Neural cell (in vitro differentiated cells): ENCODE measurements around the gene PTPRG.

Experiments used
- EZH2 ChIP-seq: fragments of 200-600, 300-800 bp; shearing (Covaris generic), sonication (generic); IDR thresholded peaks from 2 replicates; pipeline ENCODE4 v1.6.1; 2014; ENCODE audit warnings: antibody characterized with exemption, low read length, borderline replicate concordance, mild to moderate bottlenecking; ENCODE audit not compliant: insufficient read depth, poor library complexity, severe bottlenecking
- POLR2AphosphoS5 ChIP-seq: IDR thresholded peaks from 2 replicates; pipeline ENCODE4 v1.6.1; 2012
- TF ChIP-seq, protein P1 (sequence below): IDR thresholded peaks from 2 replicates; pipeline ENCODE4 v1.6.1; 2012; ENCODE audit warnings: borderline replicate concordance
- TF ChIP-seq, protein P2 (sequence below): fragments of 450-650 bp; IDR thresholded peaks from 2 replicates; pipeline ENCODE4 v1.5.1; 2014; ENCODE audit warnings: antibody characterized with exemption, mild to moderate bottlenecking, moderate library complexity; ENCODE audit not compliant: poor library complexity, severe bottlenecking

DNA sequence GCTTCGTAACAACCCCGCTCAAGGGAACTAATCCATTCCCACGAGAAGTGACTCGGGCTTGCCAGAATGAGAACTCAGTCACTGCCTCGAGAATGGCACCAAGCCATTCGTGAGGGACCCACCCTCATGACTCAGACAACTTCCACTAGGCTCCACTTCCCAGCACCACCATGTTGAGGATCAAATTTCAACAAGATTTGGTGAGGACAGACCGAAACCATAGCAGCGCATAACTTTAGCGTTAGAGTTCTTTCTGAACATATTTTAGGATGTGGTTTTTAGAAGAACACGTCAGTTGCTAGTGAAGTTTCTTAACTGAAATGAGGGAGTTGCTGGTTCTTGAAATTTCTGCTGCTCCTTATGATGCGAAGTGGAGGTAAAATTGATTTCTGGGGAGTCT is 13.5 kb downstream of the PTPRG start:
- TF ChIP-seq POLR2AphosphoS5 (no peak), EZH2 (no peak)
- TF ChIP-seq, protein P1, sequence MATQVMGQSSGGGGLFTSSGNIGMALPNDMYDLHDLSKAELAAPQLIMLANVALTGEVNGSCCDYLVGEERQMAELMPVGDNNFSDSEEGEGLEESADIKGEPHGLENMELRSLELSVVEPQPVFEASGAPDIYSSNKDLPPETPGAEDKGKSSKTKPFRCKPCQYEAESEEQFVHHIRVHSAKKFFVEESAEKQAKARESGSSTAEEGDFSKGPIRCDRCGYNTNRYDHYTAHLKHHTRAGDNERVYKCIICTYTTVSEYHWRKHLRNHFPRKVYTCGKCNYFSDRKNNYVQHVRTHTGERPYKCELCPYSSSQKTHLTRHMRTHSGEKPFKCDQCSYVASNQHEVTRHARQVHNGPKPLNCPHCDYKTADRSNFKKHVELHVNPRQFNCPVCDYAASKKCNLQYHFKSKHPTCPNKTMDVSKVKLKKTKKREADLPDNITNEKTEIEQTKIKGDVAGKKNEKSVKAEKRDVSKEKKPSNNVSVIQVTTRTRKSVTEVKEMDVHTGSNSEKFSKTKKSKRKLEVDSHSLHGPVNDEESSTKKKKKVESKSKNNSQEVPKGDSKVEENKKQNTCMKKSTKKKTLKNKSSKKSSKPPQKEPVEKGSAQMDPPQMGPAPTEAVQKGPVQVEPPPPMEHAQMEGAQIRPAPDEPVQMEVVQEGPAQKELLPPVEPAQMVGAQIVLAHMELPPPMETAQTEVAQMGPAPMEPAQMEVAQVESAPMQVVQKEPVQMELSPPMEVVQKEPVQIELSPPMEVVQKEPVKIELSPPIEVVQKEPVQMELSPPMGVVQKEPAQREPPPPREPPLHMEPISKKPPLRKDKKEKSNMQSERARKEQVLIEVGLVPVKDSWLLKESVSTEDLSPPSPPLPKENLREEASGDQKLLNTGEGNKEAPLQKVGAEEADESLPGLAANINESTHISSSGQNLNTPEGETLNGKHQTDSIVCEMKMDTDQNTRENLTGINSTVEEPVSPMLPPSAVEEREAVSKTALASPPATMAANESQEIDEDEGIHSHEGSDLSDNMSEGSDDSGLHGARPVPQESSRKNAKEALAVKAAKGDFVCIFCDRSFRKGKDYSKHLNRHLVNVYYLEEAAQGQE = no peak
- TF ChIP-seq, protein P2, sequence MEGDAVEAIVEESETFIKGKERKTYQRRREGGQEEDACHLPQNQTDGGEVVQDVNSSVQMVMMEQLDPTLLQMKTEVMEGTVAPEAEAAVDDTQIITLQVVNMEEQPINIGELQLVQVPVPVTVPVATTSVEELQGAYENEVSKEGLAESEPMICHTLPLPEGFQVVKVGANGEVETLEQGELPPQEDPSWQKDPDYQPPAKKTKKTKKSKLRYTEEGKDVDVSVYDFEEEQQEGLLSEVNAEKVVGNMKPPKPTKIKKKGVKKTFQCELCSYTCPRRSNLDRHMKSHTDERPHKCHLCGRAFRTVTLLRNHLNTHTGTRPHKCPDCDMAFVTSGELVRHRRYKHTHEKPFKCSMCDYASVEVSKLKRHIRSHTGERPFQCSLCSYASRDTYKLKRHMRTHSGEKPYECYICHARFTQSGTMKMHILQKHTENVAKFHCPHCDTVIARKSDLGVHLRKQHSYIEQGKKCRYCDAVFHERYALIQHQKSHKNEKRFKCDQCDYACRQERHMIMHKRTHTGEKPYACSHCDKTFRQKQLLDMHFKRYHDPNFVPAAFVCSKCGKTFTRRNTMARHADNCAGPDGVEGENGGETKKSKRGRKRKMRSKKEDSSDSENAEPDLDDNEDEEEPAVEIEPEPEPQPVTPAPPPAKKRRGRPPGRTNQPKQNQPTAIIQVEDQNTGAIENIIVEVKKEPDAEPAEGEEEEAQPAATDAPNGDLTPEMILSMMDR = no peak
